D721Med (cell line): Measurements from ENCODE around the gene SERPINA3.

Source experiments
- DNase-seq: peaks from one replicate; pipeline ENCODE4 v3.0.0; 2011; ENCODE audit warnings: low spot score; ENCODE audit not compliant: insufficient read length
- FAIRE-seq: peaks from 2 replicates; lab custom pipeline; 2011; peaks lifted over from hg19 to GRCh38; lab: Jason Lieb, UNC
- TF ChIP-seq, protein P1 (sequence below): IDR thresholded peaks from 2 replicates; pipeline ENCODE4 v1.5.1; 2012; ENCODE audit warnings: mild to moderate bottlenecking, control low read depth; ENCODE audit not compliant: insufficient read depth; ENCODE audit errors: missing control alignments

The SERPINA3 gene

GRCh38 chr14:94613720-94614644 lies 1.8 kb downstream of the SERPINA3 start:
- TF ChIP-seq, protein P1, sequence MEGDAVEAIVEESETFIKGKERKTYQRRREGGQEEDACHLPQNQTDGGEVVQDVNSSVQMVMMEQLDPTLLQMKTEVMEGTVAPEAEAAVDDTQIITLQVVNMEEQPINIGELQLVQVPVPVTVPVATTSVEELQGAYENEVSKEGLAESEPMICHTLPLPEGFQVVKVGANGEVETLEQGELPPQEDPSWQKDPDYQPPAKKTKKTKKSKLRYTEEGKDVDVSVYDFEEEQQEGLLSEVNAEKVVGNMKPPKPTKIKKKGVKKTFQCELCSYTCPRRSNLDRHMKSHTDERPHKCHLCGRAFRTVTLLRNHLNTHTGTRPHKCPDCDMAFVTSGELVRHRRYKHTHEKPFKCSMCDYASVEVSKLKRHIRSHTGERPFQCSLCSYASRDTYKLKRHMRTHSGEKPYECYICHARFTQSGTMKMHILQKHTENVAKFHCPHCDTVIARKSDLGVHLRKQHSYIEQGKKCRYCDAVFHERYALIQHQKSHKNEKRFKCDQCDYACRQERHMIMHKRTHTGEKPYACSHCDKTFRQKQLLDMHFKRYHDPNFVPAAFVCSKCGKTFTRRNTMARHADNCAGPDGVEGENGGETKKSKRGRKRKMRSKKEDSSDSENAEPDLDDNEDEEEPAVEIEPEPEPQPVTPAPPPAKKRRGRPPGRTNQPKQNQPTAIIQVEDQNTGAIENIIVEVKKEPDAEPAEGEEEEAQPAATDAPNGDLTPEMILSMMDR: no peak
- FAIRE-seq: no peak
- no peak for DNase-seq

DNA sequence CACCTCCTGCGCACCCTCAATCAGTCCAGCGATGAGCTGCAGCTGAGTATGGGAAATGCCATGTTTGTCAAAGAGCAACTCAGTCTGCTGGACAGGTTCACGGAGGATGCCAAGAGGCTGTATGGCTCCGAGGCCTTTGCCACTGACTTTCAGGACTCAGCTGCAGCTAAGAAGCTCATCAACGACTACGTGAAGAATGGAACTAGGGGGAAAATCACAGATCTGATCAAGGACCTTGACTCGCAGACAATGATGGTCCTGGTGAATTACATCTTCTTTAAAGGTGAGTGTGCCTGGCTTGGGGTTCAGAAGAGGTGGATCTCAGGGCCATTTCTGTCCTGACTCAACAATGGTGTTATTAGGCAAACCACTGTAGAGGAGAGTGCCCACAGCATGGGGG lies 2.6 kb downstream of the SERPINA3 start:
- no peak for DNase-seq
- FAIRE-seq: no peak
- TF ChIP-seq, protein P1: no peak

DNA sequence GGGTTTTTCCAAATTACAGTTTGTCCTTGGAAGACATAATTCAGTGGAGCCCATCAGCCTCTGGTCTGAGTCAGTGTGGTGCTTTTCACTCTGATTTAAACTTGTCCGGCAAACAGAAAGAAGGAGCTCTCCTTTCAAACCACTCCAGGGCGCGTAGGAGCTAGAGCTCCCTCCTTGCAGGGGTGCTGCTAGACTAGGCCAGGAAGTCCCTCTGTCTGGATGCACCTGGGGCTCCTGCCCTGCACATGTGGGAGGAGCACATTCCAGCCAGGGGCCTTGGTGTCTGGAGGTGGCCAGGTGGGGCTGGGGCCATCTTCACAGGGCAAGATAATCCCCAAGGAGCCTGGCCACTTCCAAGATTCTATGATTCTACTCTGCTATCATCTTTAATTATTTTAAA lies 3.1 kb downstream of the SERPINA3 start:
- TF ChIP-seq, protein P1: no peak
- no peak for FAIRE-seq
- no peak for DNase-seq

DNA sequence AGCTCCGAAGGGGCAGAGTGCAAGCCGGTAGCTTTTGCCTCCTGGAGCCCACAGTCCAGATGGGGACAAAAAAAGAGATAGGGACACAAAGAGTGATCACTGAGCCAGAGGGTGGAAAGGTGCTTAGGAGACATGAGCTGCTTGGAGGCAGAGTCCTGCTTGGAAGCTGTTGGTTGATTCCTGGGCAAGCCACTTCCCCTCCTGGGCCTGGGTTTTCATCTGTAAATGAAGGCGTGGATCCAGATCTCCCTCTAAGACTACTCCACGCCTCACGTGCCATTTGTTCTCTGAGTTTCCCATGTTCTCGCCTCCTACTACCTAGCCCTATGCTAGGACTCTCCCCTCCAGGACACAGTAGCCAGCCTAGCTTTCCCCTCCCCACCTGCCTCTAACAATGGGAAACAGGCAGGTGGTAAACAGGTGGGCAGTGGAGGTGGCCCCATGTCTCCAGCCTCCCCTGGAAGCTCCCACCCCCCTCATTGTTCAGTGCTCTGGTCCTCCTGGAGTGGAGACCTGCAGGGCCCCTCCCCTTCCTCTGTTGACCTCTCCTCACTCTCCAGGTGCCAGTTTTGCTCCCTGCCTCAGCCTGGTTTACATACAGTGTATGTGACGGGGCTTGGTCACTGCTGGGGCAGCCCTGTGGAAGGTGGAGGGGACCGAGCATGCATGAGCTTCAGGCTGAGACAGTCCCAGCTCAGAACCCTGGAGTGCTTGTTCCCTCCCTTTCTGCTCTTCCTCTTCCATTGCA lies 3.8 kb downstream of the SERPINA3 start:
- TF ChIP-seq, protein P1: no peak
- FAIRE-seq: no peak
- no peak for DNase-seq

DNA sequence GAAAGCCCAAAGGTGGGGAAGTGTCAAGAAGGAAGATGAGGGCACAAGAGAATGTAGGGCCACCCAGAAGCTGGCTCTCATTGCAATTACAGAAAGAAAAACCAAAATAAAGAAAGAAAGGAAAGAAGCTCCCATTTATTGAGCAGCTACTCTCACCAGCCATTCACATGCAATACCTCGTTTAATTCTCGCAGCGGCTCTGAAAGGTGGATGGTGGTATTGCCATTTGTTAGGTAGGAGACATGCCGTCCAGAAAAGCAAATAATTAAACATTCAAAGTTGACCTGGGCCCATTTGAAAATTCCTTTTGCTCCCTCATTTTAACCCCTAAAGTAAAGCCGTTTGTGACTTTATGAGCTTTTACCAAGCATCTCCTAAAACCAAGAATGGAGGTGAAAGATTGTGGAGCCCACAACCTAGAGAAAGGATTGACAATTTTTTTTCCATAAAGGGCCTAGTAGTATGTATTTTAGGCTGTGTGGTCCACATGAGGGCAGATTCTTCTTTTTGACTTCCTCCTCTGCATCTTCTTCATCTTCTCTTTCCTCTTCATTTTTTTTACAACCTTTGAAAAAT lies 5.3 kb downstream of the SERPINA3 start:
- DNase-seq (no peak), FAIRE-seq (no peak)
- TF ChIP-seq, protein P1: no peak

DNA sequence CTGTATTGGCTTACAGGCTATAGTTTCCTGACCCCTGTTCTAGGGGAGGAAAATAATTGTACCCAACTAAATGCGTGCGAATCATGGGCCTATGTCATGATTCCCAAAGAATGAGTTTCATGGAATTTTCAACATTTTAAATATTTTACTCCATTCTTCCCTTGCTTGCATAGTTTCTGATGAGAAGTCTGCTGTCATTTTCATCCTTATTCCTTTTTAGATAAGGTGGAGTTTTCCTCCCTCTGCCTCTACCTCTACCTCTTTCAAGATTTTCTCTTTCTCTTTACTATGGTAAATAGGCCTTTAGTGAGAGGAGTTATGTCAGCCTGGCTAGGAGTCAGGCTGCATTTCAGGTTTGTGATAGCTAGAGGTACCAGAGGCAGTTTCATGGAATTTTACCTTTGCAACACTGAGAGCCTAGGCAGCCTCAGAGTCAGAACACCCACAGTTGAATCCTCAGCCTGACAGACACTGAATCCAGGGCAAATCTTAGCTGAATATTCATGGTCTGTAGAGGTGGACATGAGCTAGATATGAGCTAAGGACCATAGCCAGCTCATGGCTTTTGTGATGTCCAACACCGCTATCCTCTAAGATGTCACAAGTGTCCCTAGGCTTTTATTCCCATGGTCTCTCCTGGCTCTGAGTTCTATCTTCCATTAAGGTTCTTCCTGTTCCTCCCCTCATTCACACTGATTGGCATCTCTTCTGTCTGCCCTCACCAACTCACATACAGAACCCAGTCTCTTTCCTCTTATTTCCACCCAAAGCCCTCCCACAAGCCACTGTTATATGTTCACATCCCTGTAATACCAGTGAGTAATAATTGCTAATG lies 6.0 kb downstream of the SERPINA3 start:
- FAIRE-seq (no peak), DNase-seq (no peak)
- TF ChIP-seq, protein P1: no peak
